GM23338 (cell line): ENCODE results near the gene NIM1K. TPM values are rescaled to one million over a fixed set of nuclear protein-coding genes. Genes with fewer than 3 reads are reported as not detected.

ENCODE experiments used
- ATAC-seq: fragments of 200-7000 bp; cut with Tn5 transposase; 3 replicates; pipeline ENCODE4 v1.9.1; 2020
- DNase-seq: peaks from one replicate; pipeline ENCODE4 v3.0.0-alpha.2; 2015; ENCODE audit warnings: low spot score
- H2AFZ ChIP-seq: fragments of 200-600 bp; sonication (generic); 2 replicates; pipeline ENCODE4 v1.8.0; 2016; ENCODE audit warnings: antibody characterized with exemption, mild to moderate bottlenecking, moderate library complexity
- H3F3A ChIP-seq: fragments of 200-600 bp; sonication (generic); replicated peaks from 2 replicates; pipeline ENCODE4 v1.8.0; 2017; ENCODE audit warnings: antibody characterized with exemption, mixed run types, low read depth
- H3K27ac ChIP-seq: fragments of 200-600 bp; sonication (generic); 2 replicates; pipeline ENCODE4 v1.6.1; 2016; ENCODE audit warnings: low read depth
- H3K27me3 ChIP-seq: fragments of 200-600 bp; sonication (generic); 2 replicates; pipeline ENCODE4 v1.8.0; 2016; ENCODE audit warnings: mild to moderate bottlenecking, mixed run types, moderate library complexity; ENCODE audit not compliant: insufficient read depth
- H3K36me3 ChIP-seq: fragments of 200-600 bp; sonication (generic); 2 replicates; pipeline ENCODE4 v1.8.0; 2016; ENCODE audit warnings: mild to moderate bottlenecking; ENCODE audit not compliant: insufficient read depth
- H3K4me1 ChIP-seq: fragments of 200-600 bp; sonication (generic); 2 replicates; pipeline ENCODE4 v1.8.0; 2016; ENCODE audit warnings: mild to moderate bottlenecking, moderate library complexity; ENCODE audit not compliant: insufficient read depth
- H3K4me2 ChIP-seq: fragments of 200-600 bp; sonication (generic); 2 replicates; pipeline ENCODE4 v1.7.1; 2017; ENCODE audit warnings: mixed run types
- H3K4me3 ChIP-seq: fragments of 200-600 bp; sonication (generic); 2 replicates; pipeline ENCODE4 v1.6.1; 2016; ENCODE audit warnings: mixed run types
- H3K79me2 ChIP-seq: fragments of 200-600 bp; sonication (generic); replicated peaks from 2 replicates; pipeline ENCODE4 v1.8.0; 2017; ENCODE audit warnings: mild to moderate bottlenecking; ENCODE audit not compliant: insufficient read depth
- H3K9me2 ChIP-seq: fragments of 200-600 bp; sonication (generic); 2 replicates; pipeline ENCODE4 v1.8.0; 2017; ENCODE audit not compliant: insufficient read depth
- H4K20me1 ChIP-seq: fragments of 200-600 bp; sonication (generic); replicated peaks from 2 replicates; pipeline ENCODE4 v1.8.0; 2017; ENCODE audit warnings: mild to moderate bottlenecking; ENCODE audit not compliant: insufficient read depth
- H3K27ac Mint-ChIP-seq: 2 replicates; pipeline ENCODE4 v1.8.0; 2020; ENCODE audit warnings: inconsistent platforms, mild to moderate bottlenecking, moderate library complexity, mixed read lengths
- H3K27me3 Mint-ChIP-seq: 3 replicates; pipeline ENCODE4 v1.8.0; 2022; ENCODE audit warnings: low read depth, mild to moderate bottlenecking, moderate library complexity, mixed read lengths, inconsistent platforms; ENCODE audit not compliant: insufficient read depth, poor library complexity
- H3K36me3 Mint-ChIP-seq: 3 replicates; pipeline ENCODE4 v1.8.0; 2021; ENCODE audit warnings: low read depth, mild to moderate bottlenecking, inconsistent platforms, moderate library complexity, mixed read lengths
- H3K4me1 Mint-ChIP-seq: 3 replicates; pipeline ENCODE4 v1.8.0; 2020; ENCODE audit warnings: mild to moderate bottlenecking, inconsistent platforms, mixed read lengths
- H3K4me3 Mint-ChIP-seq: 3 replicates; pipeline ENCODE4 v1.8.0; 2021; ENCODE audit warnings: moderate library complexity, mild to moderate bottlenecking, inconsistent platforms, mixed read lengths
- H3K9me3 Mint-ChIP-seq: 3 replicates; pipeline ENCODE4 v1.8.0; 2020; ENCODE audit warnings: moderate library complexity, mild to moderate bottlenecking, inconsistent platforms, mixed read lengths
- CREB1 ChIP-seq: fragments of 250-450 bp; sonication (Bioruptor Pico); IDR thresholded peaks from 2 replicates; pipeline ENCODE4 v1.5.0; 2020; ENCODE audit warnings: low read depth, mild to moderate bottlenecking, moderate library complexity
- EZH2 ChIP-seq: fragments of 200-600 bp; sonication (generic); IDR thresholded peaks from one replicate; pipeline ENCODE4 v1.8.0; 2017; ENCODE audit warnings: antibody characterized with exemption, mild to moderate bottlenecking, low read depth; ENCODE audit not compliant: unreplicated experiment
- EZH2phosphoT487 ChIP-seq: fragments of 200-600 bp; sonication (generic); IDR thresholded peaks from one replicate; pipeline ENCODE4 v1.8.1; 2018; ENCODE audit warnings: antibody characterized with exemption; ENCODE audit not compliant: unreplicated experiment
- JUNB ChIP-seq: IDR thresholded peaks from one replicate; pipeline ENCODE4 v1.6.1; 2016; ENCODE audit warnings: antibody characterized with exemption; ENCODE audit not compliant: unreplicated experiment
- POLR2AphosphoS5 ChIP-seq: IDR thresholded peaks from 2 replicates; pipeline ENCODE4 v1.6.1; 2016; ENCODE audit warnings: antibody characterized with exemption, low read depth
- STAT1 ChIP-seq: IDR thresholded peaks from one replicate; pipeline ENCODE4 v1.6.1; 2016; ENCODE audit warnings: antibody characterized with exemption; ENCODE audit not compliant: unreplicated experiment
- ZNF114 ChIP-seq: fragments of 250-450 bp; sonication (Bioruptor Pico); IDR thresholded peaks from 2 replicates; pipeline ENCODE4 v1.5.0; 2020; ENCODE audit warnings: mild to moderate bottlenecking, moderate library complexity
- ZNF331 ChIP-seq: fragments of 250-450 bp; sonication (Bioruptor Pico); IDR thresholded peaks from 2 replicates; pipeline ENCODE4 v1.5.0; 2020; ENCODE audit warnings: low read depth, mild to moderate bottlenecking, moderate library complexity
- polyA plus RNA-seq: library from polyadenylated mRNA; unstranded; fragments of >200 nt; fragmentation: Nextera tagmentation; extraction: Ambion mirVana; gene quantifications from 2 replicates; pipeline ENCODE4 v1.2.1, GENCODE V29; 2016
- total RNA-seq: library from RNA; depleted of rRNA; stranded (reverse); fragments of >200 nt; shearing (Covaris generic); gene quantifications from 2 replicates; pipeline ENCODE4 v1.2.3, GENCODE V29; 2014
- TF ChIP-seq, protein P1 (sequence below), 2 experiments: fragments of 200-600 bp in 1 of 2; sonication (generic) in 1 of 2; conservative IDR thresholded peaks; 2 replicates each; pipeline versions ENCODE4 v1.5.1 to v1.6.1; 2016 to 2017; ENCODE audit warnings: antibody characterized with exemption in 2 of 2, low read depth in 2 of 2, mild to moderate bottlenecking in 2 of 2, moderate library complexity in 1 of 2
- TF ChIP-seq, protein P2 (sequence below): IDR thresholded peaks from one replicate; pipeline ENCODE4 v1.6.1; 2018; ENCODE audit warnings: antibody characterized with exemption; ENCODE audit not compliant: unreplicated experiment

NIM1K gene
- total and polyA plus RNA-seq, 2 experiments from 2014 or later = not detected

DNA sequence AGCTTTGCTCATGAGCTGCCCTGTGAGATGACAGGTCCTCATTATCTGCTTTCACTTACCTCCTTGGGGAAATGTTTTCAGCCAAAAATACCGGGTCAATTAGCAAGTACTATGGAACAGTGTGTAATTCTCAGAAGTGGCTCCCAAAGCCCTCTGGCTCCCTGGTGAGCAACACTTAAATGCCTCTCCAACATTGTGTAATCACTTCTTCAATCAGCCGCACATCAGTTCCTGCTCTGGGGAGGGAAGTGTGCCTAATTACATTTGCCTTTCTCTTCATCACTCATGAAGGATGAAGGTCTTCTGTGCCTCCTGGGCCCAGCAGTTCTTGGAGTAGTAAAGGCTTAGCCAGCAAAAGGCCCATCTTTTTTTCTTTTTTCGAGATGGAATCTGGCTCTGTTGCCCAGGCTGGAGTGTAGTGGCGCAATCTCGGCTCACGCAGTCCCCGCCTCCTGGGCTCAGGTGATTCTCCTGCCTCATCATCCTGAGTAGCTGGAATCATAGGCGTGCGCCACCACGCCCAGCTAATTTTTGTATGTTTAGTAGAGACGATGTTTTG lies 23.1 kb downstream of the NIM1K start:
- Histone ChIP-seq H3K27ac (no peak overlapping the region), H2AFZ (no peak overlapping the region), H3K27me3 (no peaks in the 10 kb centered on the region)

DNA sequence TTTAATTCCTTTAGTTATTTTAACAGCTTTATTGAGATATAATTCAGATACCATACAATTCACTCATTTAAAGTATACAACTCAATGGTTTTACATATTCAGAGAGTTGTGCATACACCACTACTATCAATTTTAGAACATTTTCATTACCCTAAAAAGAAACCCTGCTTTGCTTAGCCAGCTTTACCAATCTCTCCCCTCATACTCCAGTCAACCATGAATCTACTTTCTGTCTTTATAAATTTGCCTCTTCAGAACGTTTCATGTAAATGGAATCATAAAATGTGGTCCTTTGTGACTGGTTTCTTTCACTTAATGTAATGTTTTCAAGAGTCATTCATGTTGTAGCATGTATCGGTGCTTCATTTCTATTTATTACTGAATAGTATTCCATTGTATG lies 24.9 kb downstream of the NIM1K start:
- H3K27ac Mint-ChIP-seq = no peak overlapping the region
- no peaks in the 10 kb centered on the region for H3K79me2 ChIP-seq
- no peak overlapping the region for H3K4me2 ChIP-seq
- no peak for TF ChIP-seq ZNF114 (CRISPR knock-in tag)
- no peak for TF ChIP-seq ZNF331 (CRISPR knock-in tag)
- no peak for TF ChIP-seq JUNB
- TF ChIP-seq EZH2phosphoT487 = no peak
- TF ChIP-seq, protein P1, sequence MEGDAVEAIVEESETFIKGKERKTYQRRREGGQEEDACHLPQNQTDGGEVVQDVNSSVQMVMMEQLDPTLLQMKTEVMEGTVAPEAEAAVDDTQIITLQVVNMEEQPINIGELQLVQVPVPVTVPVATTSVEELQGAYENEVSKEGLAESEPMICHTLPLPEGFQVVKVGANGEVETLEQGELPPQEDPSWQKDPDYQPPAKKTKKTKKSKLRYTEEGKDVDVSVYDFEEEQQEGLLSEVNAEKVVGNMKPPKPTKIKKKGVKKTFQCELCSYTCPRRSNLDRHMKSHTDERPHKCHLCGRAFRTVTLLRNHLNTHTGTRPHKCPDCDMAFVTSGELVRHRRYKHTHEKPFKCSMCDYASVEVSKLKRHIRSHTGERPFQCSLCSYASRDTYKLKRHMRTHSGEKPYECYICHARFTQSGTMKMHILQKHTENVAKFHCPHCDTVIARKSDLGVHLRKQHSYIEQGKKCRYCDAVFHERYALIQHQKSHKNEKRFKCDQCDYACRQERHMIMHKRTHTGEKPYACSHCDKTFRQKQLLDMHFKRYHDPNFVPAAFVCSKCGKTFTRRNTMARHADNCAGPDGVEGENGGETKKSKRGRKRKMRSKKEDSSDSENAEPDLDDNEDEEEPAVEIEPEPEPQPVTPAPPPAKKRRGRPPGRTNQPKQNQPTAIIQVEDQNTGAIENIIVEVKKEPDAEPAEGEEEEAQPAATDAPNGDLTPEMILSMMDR (conservative IDR thresholded peaks at IDR 0.05; ENCODE audit: low read depth in 2 of 2) = no peak
- TF ChIP-seq, protein P2, sequence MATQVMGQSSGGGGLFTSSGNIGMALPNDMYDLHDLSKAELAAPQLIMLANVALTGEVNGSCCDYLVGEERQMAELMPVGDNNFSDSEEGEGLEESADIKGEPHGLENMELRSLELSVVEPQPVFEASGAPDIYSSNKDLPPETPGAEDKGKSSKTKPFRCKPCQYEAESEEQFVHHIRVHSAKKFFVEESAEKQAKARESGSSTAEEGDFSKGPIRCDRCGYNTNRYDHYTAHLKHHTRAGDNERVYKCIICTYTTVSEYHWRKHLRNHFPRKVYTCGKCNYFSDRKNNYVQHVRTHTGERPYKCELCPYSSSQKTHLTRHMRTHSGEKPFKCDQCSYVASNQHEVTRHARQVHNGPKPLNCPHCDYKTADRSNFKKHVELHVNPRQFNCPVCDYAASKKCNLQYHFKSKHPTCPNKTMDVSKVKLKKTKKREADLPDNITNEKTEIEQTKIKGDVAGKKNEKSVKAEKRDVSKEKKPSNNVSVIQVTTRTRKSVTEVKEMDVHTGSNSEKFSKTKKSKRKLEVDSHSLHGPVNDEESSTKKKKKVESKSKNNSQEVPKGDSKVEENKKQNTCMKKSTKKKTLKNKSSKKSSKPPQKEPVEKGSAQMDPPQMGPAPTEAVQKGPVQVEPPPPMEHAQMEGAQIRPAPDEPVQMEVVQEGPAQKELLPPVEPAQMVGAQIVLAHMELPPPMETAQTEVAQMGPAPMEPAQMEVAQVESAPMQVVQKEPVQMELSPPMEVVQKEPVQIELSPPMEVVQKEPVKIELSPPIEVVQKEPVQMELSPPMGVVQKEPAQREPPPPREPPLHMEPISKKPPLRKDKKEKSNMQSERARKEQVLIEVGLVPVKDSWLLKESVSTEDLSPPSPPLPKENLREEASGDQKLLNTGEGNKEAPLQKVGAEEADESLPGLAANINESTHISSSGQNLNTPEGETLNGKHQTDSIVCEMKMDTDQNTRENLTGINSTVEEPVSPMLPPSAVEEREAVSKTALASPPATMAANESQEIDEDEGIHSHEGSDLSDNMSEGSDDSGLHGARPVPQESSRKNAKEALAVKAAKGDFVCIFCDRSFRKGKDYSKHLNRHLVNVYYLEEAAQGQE = no peak
- TF ChIP-seq EZH2 = no peak
- TF ChIP-seq STAT1 = no peak
- no peak for TF ChIP-seq POLR2AphosphoS5
- no peaks in the 10 kb centered on the region for H3K9me2 ChIP-seq
- no peaks in the 10 kb centered on the region for H3F3A ChIP-seq
- no peaks in the 10 kb centered on the region for H3K36me3 ChIP-seq
- H3K9me3 Mint-ChIP-seq = no peaks in the 10 kb centered on the region; the same call in 2 of the 3 replicates
- H4K20me1 ChIP-seq = no peaks in the 10 kb centered on the region
- ATAC-seq (no peak), DNase-seq (no peak)
- H3K27ac ChIP-seq = no peak overlapping the region
- no peaks in the 10 kb centered on the region for H3K27me3 ChIP-seq
- H3K27me3 Mint-ChIP-seq = no peaks in the 10 kb centered on the region
- no peak overlapping the region for H3K4me3 ChIP-seq
- H3K36me3 Mint-ChIP-seq = no peaks in the 10 kb centered on the region
- no peak overlapping the region for H2AFZ ChIP-seq
- H3K4me1 Mint-ChIP-seq = no peaks in the 10 kb centered on the region; the same call in 2 of the 3 replicates
- H3K4me3 Mint-ChIP-seq = no peak overlapping the region
- H3K4me1 ChIP-seq = no peaks in the 10 kb centered on the region

More for the DNA sequence above, 23.1 kb downstream of the NIM1K start:
- Histone ChIP-seq H3K4me3 (no peak overlapping the region), H3K4me2 (no peak overlapping the region), H3F3A (no peaks in the 10 kb centered on the region), H3K4me1 (peaks cover 3% of the 10 kb centered on the region), H3K79me2 (no peaks in the 10 kb centered on the region), H3K9me2 (peaks cover 4% of the 10 kb centered on the region; the same call in 1 of the 2 replicates), H4K20me1 (no peaks in the 10 kb centered on the region), H3K36me3 (no peaks in the 10 kb centered on the region)
- Mint-ChIP-seq H3K9me3 (no peaks in the 10 kb centered on the region; the same call in 2 of the 3 replicates), H3K4me3 (no peak overlapping the region), H3K4me1 (peaks cover 4% of the 10 kb centered on the region; the same call in 2 of the 3 replicates), H3K36me3 (no peaks in the 10 kb centered on the region), H3K27ac (no peak overlapping the region), H3K27me3 (peaks cover 3% of the 10 kb centered on the region)
- TF ChIP-seq ZNF331 (CRISPR knock-in tag) (no peak), POLR2AphosphoS5 (no peak), EZH2phosphoT487 (no peak), CREB1 (no peak)
- TF ChIP-seq, protein P1 (conservative IDR thresholded peaks at IDR 0.05; ENCODE audit: low read depth in 2 of 2) = no peak
- no peak for ATAC-seq
- DNase-seq = no peak
